Measurements from ENCODE around the gene EHF. TPM values are rescaled to one million over a fixed set of nuclear protein-coding genes. Genes with fewer than 3 reads are reported as not detected.
A peak's percentile ranks its signal among the peaks of the same experiment; 100 is the strongest.

EHF gene
- total and polyA plus RNA-seq, 2 of the 13 experiments (the other 11 are each of a cell fraction or from before 2014, with no cell fraction given): 0.04 to 0.46 TPM

DNA sequence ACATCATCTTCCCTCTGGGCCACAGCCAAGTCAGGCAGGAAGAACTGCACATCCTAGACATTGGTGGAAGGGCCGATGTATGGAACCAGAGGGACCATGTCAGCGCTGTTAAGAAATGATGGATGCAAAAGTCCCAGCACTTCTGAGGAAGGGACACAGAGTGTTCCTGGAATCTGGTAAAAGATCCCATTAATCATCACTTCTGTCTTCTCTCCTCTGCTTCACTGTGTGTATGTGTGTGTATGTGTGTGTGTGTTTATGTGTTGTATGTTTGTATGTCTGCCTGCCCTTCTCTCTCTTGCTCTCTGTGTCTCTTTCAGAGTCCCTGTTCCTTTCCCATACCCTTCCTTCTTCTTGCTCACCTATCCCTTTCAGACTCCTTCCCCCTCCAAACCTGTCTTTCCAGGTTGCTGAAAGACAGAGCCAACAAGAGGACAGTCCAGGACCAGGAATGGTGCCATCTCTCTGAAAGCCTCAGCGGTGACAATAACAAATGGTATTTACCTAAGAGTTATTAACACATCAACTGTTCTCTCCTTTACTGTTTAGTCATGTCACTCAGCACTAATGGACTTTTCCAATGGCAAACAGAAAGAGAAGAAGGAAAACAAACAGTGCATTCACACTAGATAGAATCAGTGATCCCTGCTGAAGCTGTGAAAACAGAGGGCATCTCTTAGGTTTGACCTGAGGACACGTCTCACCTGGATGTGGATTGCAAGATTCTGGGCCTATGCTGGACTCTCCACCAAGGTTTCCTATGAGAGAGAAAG lies 47.1 kb downstream of the EHF start (continued):
- peak; percentile 97 for TF ChIP-seq FOXP4 (CRISPR knock-in tag; IDR thresholded peaks at IDR 0.05)
- no peak for TF ChIP-seq ZNF672 (CRISPR knock-in tag; IDR thresholded peaks at IDR 0.05)
- TF ChIP-seq MEIS2 (CRISPR knock-in tag; IDR thresholded peaks at IDR 0.05): peak; percentile 99
- TF ChIP-seq, protein P1, sequence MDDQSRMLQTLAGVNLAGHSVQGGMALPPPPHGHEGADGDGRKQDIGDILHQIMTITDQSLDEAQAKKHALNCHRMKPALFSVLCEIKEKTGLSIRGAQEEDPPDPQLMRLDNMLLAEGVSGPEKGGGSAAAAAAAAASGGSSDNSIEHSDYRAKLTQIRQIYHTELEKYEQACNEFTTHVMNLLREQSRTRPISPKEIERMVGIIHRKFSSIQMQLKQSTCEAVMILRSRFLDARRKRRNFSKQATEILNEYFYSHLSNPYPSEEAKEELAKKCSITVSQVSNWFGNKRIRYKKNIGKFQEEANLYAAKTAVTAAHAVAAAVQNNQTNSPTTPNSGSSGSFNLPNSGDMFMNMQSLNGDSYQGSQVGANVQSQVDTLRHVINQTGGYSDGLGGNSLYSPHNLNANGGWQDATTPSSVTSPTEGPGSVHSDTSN (CRISPR knock-in tag; IDR thresholded peaks at IDR 0.05; ENCODE audit: borderline replicate concordance): no peak
- TF ChIP-seq, protein P2, sequence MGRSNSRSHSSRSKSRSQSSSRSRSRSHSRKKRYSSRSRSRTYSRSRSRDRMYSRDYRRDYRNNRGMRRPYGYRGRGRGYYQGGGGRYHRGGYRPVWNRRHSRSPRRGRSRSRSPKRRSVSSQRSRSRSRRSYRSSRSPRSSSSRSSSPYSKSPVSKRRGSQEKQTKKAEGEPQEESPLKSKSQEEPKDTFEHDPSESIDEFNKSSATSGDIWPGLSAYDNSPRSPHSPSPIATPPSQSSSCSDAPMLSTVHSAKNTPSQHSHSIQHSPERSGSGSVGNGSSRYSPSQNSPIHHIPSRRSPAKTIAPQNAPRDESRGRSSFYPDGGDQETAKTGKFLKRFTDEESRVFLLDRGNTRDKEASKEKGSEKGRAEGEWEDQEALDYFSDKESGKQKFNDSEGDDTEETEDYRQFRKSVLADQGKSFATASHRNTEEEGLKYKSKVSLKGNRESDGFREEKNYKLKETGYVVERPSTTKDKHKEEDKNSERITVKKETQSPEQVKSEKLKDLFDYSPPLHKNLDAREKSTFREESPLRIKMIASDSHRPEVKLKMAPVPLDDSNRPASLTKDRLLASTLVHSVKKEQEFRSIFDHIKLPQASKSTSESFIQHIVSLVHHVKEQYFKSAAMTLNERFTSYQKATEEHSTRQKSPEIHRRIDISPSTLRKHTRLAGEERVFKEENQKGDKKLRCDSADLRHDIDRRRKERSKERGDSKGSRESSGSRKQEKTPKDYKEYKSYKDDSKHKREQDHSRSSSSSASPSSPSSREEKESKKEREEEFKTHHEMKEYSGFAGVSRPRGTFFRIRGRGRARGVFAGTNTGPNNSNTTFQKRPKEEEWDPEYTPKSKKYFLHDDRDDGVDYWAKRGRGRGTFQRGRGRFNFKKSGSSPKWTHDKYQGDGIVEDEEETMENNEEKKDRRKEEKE (IDR thresholded peaks at IDR 0.05): no peak
- TF ChIP-seq MED13 (CRISPR knock-in tag; IDR thresholded peaks at IDR 0.05): no peak
- peak; percentile 43 for TF ChIP-seq JARID2 (CRISPR knock-in tag; IDR thresholded peaks at IDR 0.05; ENCODE audit: insufficient replicate concordance)
- no peak for TF ChIP-seq MYNN (CRISPR knock-in tag; IDR thresholded peaks at IDR 0.05; ENCODE audit: low read depth)
- TF ChIP-seq, protein P3, sequence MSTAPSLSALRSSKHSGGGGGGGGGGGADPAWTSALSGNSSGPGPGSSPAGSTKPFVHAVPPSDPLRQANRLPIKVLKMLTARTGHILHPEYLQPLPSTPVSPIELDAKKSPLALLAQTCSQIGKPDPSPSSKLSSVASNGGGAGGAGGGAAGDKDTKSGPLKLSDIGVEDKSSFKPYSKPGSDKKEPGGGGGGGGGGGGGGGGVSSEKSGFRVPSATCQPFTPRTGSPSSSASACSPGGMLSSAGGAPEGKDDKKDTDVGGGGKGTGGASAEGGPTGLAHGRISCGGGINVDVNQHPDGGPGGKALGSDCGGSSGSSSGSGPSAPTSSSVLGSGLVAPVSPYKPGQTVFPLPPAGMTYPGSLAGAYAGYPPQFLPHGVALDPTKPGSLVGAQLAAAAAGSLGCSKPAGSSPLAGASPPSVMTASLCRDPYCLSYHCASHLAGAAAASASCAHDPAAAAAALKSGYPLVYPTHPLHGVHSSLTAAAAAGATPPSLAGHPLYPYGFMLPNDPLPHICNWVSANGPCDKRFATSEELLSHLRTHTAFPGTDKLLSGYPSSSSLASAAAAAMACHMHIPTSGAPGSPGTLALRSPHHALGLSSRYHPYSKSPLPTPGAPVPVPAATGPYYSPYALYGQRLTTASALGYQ (CRISPR knock-in tag; IDR thresholded peaks at IDR 0.05): peak; percentile 89
- TF ChIP-seq EED (CRISPR knock-in tag; IDR thresholded peaks at IDR 0.05): no peak
- no peak for TF ChIP-seq ZNF160 (CRISPR knock-in tag; IDR thresholded peaks at IDR 0.05)
- no peak for TF ChIP-seq KLF12 (CRISPR knock-in tag; IDR thresholded peaks at IDR 0.05; ENCODE audit: borderline replicate concordance)
- TF ChIP-seq NFE2L2 (IDR thresholded peaks at IDR 0.05; ENCODE audit: low read length): 0 out of 2 replicates have a peak, but pooled peaks have one; percentile 23
- TF ChIP-seq ATF6 (CRISPR knock-in tag; conservative IDR thresholded peaks at IDR 0.05): no peak
- TF ChIP-seq, protein P4, sequence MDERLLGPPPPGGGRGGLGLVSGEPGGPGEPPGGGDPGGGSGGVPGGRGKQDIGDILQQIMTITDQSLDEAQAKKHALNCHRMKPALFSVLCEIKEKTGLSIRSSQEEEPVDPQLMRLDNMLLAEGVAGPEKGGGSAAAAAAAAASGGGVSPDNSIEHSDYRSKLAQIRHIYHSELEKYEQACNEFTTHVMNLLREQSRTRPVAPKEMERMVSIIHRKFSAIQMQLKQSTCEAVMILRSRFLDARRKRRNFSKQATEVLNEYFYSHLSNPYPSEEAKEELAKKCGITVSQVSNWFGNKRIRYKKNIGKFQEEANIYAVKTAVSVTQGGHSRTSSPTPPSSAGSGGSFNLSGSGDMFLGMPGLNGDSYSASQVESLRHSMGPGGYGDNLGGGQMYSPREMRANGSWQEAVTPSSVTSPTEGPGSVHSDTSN (CRISPR knock-in tag; IDR thresholded peaks at IDR 0.05): peak; percentile 80
- peak; percentile 76 for TF ChIP-seq ZNF331 (CRISPR knock-in tag; IDR thresholded peaks at IDR 0.05)
- TF ChIP-seq SIN3B (IDR thresholded peaks at IDR 0.05; ENCODE audit: low read length): no peak
- no peak for TF ChIP-seq HCFC1 (IDR thresholded peaks at IDR 0.05; ENCODE audit: low read depth, low read length)
- TF ChIP-seq ZNF234 (CRISPR knock-in tag; conservative IDR thresholded peaks at IDR 0.05): no peak

Measured in HepG2 (cell line).